Islet of Langerhans (tissue), 1 donor: Measurements from ENCODE around the gene ZDHHC17.
"Not testable (repeated sequence)": the region's sequence is repeated elsewhere in the genome, so short reads cannot be mapped to it uniquely, and the experiment has no call there.

ENCODE experiments used
- FAIRE-seq: peaks from one replicate; lab custom pipeline; 2011; peaks lifted over from hg19 to GRCh38; lab: Jason Lieb, UNC

Gene ZDHHC17, protein sequence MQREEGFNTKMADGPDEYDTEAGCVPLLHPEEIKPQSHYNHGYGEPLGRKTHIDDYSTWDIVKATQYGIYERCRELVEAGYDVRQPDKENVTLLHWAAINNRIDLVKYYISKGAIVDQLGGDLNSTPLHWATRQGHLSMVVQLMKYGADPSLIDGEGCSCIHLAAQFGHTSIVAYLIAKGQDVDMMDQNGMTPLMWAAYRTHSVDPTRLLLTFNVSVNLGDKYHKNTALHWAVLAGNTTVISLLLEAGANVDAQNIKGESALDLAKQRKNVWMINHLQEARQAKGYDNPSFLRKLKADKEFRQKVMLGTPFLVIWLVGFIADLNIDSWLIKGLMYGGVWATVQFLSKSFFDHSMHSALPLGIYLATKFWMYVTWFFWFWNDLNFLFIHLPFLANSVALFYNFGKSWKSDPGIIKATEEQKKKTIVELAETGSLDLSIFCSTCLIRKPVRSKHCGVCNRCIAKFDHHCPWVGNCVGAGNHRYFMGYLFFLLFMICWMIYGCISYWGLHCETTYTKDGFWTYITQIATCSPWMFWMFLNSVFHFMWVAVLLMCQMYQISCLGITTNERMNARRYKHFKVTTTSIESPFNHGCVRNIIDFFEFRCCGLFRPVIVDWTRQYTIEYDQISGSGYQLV

DNA sequence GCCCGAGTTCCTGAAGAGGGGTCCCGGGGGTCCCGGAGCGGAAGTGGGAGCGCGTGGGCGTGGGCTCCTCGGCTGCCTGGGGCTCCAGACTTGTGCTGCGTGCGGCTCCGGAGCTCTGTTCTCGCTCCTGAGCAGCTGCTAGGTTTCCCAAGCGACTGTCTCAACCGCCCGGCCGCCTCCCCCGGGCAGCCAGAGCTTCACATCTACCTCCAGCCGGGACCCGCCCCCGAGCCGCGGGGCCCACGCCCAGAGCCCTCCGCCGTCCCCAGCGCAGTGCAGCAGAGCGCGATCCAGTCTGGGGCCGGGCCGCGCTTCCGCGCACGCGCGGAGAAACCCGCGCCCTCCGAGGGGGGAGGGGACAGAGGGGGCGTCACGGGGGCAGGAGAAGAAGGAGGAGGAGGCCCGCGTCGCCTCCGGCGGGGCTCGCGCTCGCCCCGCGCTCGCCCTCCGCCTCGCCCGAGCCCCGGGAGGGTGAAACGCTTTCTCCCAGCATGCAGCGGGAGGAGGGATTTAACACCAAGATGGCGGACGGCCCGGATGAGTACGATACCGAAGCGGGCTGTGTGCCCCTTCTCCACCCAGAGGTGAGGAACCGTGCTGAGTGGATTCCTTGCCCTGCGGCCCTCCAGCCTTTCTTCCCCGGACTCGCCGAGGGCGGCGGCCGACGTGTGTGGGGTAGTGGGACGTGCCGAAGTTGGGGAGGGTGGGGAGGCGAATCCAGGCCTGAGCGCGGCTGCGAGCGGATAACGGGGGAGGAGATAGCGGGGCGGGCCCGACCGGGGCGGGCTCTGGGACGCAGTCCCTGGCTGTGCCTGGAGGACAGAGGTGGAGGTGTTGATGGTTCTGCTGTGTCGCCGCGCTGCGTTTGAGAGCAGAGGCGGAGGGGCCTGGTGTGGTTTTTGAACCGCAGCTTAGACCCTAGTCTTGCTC is at the start of gene ZDHHC17:
ZDHHC17 (plus strand) TSS at position 370 of the 930 bp plus-strand sequence; CDS start at position 492, 122 bp downstream.
- FAIRE-seq = no peak

DNA sequence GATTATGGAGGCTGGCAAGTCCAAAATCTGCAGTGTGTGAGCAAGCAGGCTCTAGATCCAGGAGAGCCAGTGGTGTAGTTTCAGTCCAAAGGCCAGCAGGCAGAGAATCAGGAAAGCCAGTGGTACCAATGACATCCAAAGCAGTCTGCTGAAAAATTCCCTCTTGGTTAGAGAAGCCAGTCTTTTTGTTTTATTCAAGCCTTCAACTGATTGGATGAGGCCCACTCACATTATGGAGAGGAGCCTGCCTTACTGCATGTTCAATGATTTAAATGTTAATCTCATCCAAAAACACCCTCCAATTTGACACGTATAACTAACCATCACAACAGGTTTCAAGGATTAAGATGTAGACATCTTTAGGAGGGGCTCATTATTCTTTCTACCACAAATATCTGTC is 49.5 kb upstream of the ZDHHC17 start:
- no peak for FAIRE-seq

DNA sequence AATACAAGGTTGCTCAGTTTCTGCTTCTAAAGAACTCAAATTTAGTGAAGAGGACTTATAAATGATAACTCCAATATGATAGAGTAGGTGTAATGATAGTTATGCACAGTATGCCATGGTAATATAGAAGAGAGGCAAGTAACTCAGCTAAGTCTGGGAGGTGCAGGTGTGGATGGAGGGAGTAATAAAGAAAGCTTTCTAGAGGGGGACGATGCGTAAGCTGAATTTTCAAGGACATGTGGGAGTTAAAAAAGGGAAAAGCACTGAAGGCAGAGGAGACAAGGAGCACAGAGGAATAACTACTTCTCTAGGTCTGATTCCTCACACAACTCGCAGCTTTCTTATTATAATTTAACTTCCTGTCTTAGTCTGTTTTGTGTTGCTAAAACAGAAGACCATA is 49.1 kb upstream of the ZDHHC17 start:
- FAIRE-seq = no peak

DNA sequence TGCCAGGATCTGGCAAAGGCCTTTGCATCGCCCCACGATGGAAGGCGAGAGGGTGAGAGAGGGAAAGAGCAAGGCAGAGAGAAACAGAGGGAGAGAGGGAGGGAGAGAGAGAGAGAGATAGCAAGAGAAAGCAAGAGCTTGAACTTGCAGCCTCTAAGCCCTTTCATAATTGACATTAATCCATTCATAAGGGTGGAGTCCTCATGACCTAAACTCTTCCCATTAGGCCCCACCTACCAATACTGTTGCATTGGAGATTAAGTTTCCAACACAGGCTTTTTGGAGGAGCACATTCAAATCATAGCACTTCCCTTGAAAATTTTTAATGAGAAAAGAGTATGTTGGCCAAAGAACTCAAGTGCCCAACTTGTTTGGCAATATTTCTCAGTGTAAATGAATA is 48.6 kb upstream of the ZDHHC17 start:
- no peak for FAIRE-seq

DNA sequence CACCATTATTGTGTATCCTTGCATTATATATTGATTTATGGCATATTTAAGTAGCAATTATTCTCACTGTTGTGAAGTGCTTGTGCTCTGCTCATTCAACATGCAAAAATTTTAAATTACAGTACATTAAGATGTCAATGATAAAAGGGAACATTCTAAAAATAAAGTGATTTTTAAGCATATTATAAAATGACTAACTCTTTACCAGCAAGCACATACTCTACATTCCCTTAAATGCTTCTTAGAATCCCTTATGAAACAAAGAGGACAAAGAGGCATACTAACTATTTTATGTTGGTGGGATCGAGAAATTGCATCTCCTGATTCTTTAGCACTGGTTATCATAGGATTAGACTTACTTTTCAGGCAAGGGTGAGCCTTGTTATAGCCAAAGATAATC is 46.6 kb upstream of the ZDHHC17 start:
- FAIRE-seq = no peak

DNA sequence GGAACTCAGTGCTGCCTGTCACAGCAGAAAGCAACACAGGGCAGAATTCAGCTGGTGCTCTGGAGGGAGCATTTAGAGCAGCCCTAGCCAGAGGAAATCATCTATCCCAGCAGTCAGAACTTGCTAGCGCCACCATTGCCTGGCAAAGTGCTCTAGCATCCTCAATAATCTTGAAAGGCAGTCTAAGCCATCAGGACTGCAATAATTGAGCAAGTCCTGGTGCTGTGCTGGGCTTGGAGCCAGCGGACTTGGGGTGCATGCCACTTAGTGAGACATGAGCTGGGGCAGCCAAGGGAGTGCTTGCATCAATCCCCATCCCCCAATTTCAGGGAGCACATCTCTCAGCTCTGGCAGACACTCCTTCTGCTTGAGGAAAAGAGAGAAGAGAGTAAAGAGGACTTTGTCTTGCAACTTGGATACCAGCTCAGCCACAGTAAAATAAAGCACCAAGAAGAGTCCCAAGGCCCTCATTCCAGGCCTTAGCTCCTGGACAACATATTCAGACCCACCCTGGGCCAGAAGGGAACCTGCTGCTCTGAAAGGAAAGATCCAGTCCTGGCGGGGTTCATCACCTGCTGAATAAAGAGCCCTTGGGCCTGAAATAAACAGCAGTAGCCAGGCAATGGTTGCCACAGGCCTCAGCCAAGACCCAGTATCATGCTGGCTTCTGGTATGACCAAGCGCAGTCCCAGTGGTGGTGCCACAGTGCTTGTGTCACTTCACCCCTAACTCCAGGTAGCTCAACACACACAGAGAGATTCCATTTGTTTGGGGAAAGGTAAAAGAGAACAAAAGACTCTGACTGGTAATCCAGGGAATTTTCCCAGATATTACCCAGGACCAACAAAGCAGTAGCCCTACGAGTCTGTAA is 44.5 kb upstream of the ZDHHC17 start:
- FAIRE-seq = no peak

DNA sequence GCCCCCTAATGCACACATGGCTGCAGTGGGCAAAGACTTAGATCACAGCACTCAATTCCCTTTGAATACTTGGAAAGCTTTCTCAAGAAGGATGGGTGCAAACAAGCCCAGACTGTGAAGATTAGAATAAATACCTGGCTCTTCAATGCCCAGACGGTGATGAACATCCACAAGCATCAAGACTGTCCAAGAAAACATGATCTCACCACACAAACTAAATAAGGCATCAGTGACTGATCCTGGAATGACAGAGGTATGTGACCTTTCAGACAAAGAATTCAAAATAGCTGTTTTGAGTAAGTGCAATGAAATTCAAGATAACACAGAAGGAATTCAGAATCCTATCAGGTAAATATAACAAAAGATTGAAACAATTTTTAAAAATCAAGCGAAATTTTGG is 43.8 kb upstream of the ZDHHC17 start:
- no peak for FAIRE-seq

DNA sequence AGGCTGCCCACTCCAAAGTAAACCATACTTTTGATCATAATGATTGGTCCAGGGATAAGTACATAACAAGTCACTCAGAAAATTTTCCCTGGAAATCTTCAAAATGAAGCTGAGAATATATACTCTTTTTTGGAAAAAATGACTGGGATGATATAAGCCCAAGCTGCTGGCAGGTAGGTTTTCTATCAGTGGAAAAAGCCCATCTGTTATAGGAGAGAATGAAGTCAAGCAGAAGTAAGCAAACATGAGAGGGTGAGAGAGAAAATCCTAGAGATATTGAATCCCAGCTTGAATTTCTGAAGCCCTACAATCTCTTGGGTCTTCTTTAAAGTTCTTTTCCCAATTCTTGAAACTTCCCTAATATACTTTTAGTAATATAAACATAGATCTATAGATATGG is 37.3 kb upstream of the ZDHHC17 start:
- FAIRE-seq = no peak

DNA sequence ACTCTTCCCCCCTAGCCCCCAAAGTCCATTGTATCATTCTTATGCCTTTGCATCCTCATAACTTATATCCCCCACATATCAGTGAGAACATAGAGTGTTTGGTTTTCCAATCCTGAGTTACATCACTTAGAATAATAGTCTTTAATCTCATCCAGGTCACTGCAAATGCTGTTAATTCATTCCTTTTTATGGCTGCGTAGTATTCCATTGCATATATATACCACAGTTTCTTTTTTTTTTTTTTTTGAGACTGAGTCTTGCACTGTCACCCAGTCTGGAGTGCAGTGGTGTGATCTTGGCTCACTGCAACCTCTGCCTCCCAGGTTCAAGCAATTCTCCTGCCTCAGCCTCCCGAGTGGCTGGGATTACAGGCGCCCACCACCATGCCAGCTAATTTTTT is 31.7 kb upstream of the ZDHHC17 start:
- FAIRE-seq = not testable (repeated sequence)

DNA sequence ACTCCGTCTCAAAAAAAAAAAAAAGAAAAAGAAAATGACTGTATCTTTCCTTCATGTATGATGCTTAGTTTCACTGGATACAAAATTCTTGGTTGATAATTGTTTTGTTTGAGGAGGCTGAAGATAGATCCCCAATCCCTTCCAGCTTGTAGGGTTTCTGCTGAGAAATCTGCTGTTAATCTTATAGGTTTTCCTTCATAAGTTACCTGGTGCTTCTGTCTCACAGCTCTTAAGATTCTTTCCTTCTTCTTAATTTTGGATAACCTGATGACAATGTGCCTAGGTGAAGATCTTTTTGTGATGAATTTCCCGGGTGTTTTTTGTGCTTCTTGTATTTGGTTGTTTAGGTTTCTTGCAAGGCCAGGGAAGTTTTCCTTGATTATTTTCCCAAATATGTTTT is 26.2 kb upstream of the ZDHHC17 start:
- not testable (repeated sequence) for FAIRE-seq

DNA sequence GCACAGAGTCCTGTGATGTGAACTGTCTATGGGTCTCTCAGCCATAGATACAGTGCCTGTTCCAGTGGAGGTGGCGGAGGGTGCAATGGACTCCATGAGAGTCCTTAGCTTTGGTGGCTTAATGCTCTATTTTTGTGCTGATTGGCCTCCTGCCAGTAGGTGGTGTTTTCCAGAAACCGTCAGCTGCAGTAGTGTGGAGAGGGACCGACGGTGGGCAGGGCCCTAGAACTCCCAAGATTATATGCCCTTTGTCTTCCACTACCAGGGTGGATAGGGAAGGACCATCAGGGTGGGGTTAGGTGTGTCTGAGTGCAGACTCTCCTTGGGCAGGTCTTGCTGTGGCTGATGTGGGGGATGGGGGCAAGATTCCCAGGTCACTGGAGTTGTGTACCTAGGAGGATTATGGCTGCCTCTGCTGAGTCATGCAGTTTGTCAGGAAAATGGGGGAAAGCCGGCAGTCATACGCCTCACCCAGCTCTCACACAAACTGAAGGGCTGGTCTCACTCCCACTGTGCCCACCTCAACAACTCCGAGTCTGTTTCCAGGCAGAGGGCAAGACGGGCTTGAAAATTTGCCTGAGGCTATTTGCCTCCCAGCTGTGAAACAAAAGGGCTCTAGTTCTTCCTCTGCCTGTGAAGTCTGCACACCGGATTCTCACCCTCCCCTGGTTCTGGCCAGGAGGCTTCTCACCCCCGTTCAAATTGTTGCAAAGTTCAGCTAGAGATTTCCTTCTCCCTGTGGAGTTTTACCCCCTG is 24.9 kb upstream of the ZDHHC17 start:
- FAIRE-seq = no peak

DNA sequence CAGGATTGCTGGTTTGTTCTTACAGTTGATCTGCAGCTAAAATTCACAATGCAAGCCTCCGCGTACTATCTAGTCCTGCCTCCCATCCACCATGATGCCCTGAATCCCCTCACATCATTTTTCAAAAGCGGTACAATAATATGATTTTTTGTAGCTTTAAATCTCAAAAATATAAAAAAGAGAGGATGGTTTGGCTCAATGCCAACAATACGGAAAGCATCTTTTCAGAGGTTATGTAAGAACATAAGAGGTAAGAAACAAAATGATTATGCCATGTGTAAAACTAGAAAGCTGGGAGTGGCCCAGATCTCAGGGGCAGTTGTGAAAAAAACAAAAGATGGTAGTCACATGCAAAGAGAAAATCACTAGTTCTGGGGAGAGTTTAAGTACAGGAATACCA is 24.0 kb upstream of the ZDHHC17 start:
- no peak for FAIRE-seq

DNA sequence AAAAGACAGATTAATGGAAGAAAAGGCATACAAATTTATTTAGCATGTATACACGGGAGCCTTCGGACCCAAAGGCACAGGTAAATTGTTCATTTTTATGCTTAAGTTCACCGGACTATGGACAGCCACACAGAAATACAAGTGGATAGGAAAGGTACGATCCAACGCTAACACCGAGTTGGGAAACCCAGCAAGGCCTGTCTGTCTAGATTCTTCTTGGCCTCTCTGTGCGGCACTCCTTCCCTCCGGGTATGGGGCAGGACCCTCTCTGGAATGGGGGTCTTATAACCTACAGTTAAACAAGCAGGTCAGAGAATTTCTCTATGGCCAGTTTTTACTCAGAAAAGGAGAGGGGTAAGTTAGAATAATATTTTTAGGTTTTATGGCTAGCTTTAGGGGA is 23.4 kb upstream of the ZDHHC17 start:
- no peak for FAIRE-seq

DNA sequence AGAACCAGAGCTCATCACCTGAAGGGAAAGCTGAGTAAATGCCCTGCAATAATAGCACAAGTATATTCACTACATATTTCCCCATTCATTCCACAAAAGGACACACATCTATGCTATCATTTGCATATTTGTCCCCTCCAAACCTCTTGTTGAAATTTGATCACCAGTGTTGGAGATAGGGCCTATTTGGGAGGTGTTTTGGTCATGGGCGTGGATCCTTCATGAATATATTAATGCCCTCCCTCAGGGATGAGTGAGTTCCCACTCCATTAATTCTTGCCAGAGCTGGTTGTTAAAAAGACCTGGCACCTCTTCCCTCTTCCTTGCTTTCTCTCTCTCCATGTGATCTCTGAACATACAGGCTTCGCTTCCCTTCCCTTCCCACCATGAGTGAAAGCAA is 18.6 kb upstream of the ZDHHC17 start:
- no peak for FAIRE-seq

DNA sequence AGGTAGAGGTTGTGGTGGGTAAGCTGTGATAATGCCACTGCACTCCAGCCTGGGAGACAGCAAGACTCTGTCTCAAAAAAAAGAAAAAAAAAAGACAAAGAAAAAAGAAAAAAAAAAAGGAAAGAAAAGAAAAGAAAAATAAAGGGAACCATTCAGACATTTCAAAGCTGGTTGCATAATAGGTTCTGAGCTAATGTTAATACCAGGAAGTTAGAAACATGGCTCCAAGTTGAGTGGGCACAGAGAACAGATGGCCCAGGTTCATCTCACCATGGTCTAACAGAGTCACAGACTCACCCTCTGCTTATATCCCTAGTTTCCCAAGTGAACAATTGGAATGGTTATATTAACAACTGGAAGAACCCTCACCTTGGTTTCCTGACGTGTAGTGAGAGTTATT is 17.4 kb upstream of the ZDHHC17 start:
- no peak for FAIRE-seq

DNA sequence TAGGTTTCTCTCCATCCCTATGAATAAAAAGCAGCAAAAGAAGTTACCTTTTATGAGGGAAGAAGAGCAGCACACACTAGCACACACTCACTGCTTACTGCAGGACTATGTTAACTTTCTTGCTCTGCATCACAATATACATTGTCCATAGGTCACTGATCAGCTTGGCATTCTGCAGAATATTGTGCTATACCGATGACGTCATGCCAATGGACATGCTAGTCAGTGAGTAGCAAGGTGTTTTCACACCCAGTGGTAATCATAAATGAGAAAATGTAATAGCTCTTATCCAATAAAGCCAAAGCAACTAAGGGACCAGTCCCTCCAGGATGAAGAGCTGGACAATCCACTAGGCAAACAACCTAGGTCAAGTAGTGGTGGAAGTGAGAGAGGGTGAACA is 16.7 kb upstream of the ZDHHC17 start:
- no peak for FAIRE-seq

DNA sequence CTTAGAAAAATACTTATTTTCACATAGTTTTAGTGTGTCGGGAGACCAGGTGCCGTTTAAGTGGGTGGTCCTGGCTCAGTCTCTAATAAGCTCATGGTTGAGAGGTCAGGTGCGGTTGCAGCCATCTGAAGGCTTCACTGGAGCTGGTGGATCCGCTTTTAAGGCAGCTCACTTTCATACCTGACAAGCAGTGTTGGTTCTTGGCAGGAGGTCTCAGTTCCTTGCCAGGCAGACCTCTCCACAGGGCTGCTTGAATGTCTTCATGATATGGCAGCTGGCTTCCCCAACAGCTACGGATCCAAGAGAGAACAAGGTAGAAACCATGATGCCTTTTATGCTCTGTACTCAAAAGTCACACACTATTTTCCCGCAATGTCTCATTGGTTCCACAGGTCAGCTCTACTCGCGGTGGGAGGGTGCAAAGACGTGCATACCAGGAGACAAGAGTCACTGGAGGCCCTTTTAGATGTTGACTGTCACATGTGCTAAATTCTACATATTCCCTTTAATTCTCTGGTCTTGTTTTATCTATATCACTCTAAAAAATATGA is 8.0 kb upstream of the ZDHHC17 start:
- no peak for FAIRE-seq

DNA sequence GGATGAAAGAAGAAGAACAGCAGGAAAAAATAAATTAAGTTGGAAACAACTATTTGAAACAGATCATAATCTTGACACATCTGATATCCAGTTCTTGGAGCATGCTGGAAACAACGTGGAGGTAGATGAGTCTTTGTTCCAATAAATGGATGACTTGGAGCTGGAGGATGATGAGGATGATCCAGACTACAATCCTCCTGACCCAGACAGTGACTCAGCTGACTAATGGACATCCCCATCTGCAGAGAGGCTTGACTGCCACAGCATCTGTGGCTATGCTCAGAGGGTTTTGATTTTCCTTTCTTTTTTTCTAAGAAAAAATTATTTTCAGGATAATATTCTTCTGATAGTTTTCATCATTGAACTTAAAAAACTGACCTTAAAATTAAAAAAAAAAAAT is 6.2 kb upstream of the ZDHHC17 start:
- no peak for FAIRE-seq

DNA sequence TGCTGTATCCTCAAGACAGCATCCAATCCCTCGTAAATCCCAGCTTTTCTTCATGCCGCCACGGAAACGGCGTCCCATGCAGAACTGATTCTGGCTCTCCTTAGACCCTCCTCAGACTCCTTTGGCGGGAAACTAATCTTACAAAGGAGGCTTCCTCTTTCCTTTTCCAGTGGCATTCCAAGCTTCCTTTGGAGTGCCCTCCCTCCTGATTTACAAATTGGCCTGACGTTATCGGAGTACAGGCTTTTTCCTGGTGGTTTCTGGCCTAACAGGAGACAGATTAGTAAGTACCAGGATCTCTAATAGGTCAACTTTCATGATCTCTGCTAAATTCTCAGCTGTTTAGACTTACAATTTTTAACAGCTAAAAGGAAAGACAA is 1.3 kb upstream of the ZDHHC17 start:
- no peak for FAIRE-seq

DNA sequence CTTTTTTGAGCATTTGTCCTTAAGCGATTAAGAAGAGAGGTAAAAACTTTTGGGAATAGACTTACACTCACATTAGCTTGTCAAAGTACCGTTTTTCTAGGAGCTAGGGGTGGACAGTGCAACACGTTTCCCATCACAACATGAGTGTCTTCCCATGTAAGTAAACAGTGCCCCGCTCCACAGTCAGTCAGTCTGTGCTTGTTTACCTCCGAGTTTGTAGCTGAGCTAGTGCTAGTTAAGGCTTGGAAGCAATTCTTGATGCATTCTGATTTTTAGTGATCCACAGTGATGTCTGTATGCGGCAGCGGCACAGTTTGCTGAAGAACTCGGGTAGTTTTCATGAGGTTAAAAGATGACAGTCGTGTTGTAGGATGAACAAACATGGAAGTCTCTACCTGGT is 941 bp downstream of the ZDHHC17 start:
- FAIRE-seq = no peak

DNA sequence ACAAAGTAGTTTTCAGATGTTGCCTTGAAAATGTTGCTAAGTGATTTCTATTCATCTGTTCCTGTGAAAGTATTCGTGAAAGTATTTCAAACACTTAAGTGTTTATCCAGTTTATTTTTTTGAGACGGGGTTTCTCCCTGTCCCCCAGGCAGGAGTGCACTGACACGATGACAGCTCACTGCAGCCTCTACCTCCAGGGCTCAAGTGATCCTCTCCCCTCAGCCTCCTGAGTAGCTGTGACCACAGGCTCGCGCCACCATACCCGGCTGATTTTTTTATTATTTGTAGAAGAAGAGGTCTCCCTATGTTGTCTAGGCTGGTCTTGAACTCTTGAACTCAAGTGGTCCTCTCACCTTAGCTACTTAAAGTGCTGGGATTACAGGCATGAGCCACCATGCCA is 1.7 kb downstream of the ZDHHC17 start:
- no peak for FAIRE-seq
